ENCODE data around the gene TOMM7.
"Not testable (repeated sequence)": the region's sequence is repeated elsewhere in the genome, so short reads cannot be mapped to it uniquely, and the experiment has no call there.

Gene TOMM7

DNA sequence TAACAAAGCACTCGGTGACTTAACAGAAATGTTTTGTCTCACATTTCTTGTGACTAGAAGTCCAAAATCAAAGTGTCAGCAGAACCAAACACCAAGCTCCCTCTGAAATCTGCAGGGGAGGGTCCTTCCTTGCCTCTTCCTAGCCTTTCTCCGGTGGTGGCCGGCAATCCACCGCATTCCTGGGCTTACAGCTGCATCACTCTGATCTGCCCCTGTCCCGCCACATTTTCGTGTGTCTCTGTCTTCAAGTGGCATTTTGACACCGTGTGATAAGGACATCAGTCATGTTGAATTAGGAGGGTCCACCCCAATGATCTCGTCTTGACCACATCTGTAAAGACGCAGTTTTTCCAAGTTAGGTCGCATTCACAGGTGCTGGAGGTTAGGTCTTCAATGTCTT, 30.5 kb upstream of the TOMM7 start:
- no peak for DNase-seq

DNA sequence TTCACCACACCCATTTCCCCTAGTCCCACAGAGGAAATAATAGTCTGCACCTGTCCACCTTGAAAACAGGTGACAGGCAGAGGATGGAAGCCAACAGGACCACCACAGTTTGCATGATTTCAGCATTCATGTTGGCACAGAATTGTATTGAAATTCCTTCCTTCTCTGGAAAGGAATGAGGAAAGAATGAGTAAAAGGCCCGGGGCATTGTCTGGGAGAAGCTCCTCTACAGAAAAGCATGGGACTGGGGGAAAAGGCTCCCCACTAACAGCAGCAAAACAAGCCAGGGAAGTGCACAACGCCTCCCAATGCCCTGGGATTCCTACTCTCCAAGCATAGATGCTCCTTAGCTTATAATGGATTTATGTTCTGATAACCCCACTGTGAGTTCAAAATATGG, 28.5 kb upstream of the TOMM7 start:
- DNase-seq, result no peak

DNA sequence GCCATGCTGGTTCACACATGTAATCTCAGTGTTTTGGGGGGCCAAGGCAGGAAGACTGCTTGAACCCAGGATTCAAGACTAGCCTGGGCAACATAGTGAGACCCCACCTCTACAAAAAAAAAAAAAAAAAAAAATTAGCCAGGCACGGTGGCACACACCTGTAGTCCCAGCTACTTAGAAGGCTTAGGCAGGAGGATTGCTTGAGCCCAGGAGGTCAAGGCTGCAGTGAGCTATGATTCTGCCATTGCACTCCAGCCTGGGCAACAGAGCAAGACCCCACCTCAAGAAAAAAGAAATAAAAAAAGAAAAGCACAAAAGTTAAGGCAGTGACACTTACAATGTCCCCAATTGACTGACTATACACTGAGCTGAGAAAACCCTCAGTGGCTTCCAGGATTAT, 27.7 kb upstream of the TOMM7 start:
- DNase-seq, result not testable (repeated sequence)

DNA sequence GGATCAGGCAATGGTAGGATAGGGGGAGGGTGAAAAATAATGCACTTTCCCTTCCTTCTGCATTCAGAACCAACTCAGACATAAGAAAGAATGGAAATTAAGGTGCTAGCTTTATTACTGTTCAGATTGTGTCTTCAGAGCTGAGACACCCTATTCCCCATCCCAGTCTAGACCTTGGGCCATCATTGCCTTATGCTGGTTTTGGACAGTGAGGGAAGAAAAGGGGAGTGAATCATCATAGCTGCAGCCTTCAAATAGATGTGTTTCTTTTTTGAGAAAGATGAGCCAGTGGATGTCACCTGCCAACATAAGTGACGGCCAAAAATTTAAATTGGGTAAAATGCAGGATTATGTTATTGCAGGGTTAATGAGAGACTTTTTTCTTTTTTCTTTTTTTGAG, 27.0 kb upstream of the TOMM7 start:
- DNase-seq, result no peak

DNA sequence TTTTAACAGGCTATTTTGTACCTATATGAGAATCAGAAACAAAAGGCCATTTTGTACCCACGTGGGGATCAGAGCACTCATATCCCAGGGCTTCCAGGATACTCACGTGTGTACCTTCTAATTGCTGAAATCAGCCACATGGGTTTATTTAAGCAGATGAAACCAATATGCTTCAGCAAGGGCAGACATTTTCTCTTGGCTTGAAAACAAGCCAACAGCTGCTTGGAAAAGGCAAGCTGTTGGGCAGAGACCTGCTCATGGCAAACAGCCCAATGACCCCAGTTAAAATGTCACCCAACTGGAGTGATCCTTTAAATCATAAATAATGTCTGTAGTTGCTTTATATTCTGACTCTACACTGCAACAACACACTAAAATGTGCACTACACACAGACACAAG, 26.5 kb upstream of the TOMM7 start:
- no peak for DNase-seq

DNA sequence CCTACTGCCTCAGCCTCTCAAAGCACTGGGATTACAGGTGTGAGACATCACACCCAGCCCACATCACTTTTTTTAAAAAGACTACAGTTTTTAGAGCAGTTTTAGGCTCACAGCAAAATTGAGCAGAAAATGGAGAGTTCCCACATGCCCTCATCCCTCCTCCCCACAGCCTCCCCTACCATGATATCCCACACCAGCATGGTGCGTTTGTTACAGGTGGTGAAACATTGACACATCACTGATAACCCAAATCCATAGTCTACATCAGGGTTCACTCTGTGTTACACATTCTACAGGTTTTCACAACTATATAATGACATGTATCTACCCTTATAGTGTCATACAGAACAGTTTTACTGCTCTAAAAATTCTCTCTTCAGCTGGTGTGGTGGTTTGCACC, 24.3 kb upstream of the TOMM7 start:
- no peak for DNase-seq

DNA sequence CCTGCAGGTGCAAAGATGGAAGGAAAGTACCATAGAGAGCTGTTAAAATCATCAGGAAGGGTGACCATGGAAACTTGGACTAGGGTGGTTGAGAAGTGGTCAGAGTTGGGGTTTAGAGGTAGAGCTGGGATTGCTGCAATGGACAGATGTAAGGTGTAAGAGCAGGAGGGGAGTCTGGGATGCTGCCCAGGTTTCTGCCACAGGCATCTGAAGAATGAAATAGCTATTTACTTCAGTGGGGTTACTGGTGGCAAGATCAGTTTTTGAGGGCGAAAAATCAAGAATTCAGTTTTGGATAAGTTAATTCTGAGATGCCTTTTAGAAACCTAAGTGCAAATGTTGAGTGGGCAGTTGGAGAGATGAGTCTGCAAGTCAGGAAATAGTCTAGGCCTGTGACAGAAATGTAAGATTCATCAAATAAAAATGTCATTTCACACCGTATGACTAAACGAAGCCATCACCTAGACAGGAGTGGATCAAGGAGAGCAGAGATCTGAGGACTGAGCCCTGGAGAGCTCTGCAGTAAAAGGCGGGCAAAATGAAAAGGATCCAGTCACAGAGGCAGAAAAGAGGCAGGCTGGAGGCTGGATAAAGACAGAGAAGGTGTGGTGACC, 22.7 kb upstream of the TOMM7 start:
- DNase-seq, result no peak

DNA sequence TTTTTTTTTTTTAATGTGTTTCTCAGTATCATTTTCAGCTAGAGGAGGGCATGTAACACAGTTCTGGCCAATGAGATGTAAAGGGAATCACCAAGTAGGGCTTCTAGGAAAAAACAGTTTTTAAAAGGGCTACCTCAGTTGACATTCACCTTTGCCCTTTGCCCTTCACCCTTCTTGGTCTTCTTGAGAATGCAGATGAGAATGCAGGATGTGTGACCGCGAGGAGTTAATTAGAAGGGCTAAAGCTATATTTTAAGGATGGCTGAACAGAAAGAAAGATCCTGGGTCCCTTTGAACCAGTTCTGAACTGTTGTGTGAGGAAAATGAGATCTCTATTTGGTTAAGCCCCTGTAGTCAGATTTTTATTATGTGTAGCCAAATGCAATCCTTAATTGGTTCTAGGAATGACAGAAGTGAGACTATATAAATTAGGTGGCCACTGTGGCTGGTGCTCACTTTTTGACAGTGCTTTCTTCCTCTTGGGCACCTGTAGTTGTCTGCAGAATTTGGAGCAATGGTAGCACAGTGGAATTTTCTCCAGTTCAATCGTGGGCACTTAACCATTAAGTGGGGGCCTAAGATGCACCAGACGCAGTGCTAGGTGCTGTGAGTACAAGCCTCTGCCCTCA, 21.1 kb upstream of the TOMM7 start:
- no peak for DNase-seq

DNA sequence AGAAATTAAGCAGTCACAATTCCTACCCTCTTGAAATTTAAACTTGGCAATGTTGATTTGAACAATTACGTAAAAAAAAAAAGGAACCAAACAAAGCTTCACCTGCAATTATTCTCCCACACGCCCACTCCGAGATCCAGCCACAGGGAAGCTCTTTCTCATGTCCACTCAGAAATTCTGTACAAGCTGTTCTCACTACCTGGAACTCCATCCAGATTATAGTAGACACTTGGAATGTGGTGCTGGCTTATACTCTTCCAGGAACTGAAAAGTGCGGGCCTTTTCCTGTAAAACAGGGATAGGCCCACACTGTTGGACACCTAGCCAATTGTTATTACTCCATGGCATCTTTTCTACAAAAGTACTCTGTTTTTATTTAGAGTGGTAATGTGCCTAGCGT, 20.3 kb upstream of the TOMM7 start:
- no peak for DNase-seq

DNA sequence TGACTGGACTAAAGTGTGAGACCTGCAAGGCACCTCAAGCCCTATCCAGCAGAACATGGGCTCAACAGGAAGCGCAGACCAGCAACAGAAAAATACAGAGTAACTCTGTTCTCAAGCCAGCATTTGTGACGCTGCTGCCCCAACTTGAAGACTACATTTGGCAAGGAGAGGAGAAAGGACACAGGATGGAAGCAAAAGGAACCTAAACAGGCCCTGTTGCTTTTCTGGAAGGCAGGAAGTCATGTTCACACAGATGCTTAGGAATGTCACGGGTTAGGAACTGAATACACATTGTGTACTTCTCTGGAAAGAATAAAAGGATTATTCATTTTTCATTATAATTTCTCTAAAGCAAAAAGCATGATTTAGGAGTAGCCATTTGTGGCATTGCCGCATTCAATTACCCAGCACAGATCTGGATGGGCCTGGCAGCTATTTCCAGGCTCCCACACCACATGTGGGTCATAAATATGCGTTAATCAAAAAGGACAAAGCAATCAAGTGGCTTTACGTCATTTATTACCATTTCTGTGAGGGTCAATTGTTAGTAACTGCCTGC, 19.8 kb upstream of the TOMM7 start:
- DNase-seq, result no peak

DNA sequence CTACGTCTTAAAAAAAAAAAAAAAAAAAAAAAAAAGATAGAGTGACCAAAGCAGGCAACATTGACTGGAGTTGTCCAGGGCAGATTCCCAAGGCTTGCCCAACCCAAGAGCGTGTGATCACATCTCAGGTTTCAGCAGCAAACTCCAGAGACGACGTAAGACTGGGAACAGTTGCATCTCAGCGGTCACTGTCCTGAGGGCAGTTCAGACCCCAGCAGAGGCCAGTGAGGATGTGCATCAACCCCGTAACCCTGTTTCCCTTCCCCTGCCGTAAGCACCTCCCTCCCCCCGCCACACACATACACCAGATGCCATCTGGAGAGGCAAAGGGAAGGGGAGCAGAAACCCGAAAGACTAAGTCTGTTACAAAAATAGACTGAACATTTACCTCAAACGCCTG, 19.3 kb upstream of the TOMM7 start:
- DNase-seq, result no peak

DNA sequence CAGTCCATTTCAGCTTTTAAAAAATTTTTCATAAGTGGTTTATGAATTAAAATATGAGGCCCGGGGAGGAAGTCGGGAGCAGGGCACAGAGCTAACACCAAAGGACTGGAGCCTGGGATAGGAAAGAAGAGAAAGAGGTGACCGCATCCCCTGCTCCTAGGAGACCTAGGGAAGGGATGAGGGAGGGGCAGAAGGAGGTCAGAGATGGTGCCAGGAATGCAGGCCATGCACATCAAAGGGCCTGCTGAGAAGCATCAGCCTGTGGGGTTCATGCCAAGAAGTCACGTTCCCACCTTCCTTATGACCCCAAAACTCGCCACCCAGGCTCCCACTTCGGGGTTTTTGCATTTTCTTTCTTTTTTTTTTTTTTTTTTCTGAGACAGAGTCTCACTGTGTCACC, 14.7 kb upstream of the TOMM7 start:
- DNase-seq, result no peak

DNA sequence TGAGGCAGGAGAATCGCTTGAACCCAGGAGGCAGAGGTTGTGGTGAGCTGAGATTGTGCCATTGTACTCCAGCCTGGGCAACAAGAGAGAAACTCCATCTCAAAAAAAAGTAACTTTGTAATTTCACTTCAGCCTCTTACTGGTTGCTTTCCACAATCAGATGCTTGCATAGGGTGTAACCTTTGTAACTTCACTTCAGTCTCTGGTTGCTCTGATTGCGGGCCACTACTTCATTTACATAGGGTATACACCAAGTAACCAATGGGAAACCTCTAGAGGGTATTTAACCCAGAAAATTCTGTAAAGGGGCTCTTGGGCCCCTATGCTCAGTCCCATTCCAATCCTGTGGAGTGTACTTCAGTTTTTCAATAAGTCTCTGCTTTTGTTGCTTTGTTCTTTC, 13.9 kb upstream of the TOMM7 start:
- not testable (repeated sequence) for DNase-seq

DNA sequence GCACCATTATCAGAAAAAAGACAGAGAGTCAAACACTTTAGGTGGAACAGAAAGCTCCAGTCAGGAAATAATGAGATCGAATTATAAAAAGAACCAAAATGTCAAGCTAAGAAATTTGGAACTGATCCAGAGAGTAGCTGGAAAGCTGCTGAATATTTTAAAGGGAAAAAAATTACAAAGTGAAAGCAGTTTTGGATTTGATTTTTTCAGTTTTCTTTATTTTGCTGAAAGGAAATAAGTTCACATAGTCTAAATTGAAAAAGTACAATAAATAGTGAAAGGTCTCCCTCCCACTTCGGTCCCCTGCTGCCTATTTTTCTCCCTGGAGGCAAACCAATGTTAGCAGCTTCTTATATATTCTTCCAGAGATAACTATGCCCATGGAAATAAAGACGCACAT, 11.3 kb upstream of the TOMM7 start:
- DNase-seq, result no peak

DNA sequence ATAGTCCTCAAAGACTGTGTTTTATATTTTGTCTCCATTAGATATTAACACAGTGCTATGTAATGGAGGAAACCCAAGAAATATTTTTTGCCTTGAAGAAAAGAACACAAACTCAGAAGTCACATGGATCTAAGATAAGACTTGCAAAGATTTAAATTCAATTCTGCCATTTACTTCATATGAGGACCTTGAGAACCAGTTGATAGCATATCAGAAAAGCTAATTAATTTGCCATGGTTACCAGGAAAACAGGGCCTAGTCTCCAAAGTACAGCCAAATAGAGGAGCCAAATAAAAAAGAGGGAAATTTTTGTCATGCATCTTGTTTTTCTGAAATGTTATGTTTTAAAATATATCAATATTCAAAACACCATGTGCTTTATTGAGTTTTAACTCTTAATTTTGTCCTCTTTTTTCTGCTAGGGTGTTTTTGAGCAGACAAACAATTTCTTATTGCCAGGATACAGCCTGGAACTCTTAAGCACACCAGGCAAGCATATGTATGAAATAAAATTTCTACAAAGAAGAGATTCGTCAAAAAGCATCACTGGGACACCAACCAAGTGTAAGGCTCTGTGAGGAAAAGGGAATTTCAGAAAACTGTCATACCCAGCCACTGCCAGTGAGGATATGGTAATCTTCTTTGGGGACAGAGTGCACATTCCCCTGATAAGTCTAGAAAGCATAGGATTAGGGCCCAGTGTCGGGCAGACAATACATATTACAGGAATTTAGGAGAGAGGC, 10.6 kb upstream of the TOMM7 start:
- no peak for DNase-seq

DNA sequence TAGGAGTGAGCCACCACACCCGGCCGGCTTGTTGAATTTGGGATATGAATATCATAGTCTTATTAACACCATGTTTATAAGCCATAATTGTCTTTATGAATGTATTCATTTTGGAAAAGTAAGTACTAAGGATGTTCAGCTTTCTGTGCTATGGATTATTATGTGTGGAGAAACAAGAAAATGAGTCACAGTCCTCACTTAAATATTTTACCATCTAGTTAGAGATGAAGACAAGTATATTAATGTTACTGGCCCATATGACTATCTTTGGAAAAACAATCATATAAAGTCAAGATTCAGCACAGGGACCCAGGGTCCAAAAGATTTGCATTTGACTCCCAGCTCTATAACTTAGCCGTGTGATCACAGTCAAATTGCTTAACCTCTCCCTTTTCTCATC, 9.8 kb upstream of the TOMM7 start:
- DNase-seq, result no peak

DNA sequence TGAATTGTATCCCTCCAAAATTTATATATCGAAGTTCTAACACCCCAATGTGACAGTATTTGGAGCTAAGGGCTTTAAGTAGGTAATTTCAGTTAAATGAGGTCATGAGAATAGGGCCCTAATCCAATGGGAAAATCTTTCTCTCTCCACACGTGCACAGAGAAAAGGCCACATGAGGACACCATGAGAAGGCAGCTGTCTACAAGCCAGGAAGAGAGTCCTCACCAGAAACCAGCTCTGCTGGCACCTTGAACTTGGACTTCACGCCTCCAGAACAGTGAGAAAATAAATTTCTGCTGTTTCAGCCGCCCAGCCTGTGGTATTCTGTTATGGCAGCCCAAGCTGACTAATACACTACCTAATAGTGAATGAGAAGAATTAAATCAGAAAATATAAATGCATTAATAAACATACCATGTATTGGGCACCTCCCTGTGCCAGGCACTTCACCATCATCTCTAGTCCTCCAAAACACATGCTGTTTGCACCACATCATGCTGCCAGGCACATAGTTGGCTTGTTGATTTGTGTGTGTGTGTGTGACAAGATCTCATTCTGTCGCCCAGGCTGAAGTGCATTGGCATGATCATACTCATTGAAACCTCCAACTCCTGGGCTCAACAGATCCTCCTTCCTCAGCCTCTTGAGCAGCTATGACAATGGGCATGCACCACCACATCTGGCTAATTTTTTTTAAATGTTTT, 9.1 kb upstream of the TOMM7 start:
- no peak for DNase-seq

DNA sequence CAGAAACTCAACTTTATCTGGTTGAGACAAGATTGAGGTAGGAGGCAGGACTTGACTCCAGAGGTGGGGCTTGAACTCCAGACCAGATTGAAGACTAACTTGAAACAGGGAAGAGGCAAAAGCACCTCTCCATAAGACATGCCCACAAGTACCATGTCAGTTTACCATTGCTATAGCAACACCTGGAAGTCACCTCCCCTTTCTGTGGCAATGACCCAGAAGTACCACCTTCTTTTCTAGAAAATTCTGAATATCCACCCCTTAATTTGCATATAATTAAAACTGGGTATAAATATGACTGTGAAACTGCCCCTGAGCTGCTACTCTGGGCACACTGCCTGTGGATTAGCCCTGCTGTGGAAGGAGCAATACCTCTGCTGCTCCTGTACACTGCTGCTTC, 4.9 kb upstream of the TOMM7 start:
- no peak for DNase-seq

DNA sequence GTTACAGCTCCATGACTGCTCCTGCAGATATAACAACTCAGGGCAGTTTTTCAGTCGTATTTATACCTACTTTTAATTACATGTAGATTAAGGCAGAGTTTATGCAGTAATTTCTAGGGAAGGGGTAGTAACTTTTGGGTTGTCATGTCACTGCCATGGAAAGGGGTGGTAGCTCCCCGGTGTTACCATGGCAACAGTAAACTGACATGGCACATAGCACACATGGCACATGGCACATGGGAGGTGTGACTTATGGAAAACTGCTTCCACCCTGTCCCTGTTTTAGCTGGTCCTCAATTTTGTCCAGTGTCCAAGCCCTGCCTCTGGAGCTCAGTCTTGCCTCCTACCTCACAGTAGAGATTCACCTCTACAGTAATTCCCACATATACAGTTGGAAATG, 3.9 kb upstream of the TOMM7 start:
- no peak for DNase-seq

DNA sequence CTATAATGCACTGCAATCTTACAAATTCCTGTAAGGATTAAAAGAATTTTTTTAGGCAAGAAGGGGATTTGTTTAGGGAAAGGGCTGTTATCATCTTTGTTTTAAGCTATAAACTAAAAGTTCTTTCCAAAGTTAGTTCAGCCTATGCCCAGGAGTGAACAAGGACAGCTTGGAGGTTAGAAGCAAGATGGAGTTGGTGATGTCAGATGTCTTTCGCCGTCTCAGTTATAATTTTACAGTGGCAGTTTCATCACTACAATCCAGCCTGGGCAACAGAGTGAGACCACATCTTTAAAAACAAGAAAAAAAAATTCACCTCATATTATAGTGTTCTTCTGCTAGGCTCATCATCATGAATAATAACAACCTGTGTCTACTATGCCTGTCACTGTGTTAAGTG, 2.1 kb upstream of the TOMM7 start:
- no peak for DNase-seq

DNA sequence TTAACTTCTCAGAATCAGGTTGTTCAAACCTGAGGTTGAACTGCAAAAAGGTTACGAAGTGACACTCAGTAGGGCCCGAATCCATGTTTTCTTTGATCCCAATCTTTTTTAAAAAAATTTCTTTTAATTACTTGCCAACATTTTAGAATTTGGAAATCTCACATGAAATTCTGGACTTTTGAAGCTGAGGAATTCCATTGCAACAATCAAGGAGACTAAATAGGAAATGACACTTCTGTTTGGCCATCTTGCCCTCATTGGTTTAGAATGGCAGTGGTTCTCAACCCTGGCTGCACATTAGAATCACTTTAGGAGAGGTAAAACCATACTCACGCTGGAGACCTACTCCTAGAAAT, 471 bp upstream of the TOMM7 start:
- no peak for DNase-seq

DNA sequence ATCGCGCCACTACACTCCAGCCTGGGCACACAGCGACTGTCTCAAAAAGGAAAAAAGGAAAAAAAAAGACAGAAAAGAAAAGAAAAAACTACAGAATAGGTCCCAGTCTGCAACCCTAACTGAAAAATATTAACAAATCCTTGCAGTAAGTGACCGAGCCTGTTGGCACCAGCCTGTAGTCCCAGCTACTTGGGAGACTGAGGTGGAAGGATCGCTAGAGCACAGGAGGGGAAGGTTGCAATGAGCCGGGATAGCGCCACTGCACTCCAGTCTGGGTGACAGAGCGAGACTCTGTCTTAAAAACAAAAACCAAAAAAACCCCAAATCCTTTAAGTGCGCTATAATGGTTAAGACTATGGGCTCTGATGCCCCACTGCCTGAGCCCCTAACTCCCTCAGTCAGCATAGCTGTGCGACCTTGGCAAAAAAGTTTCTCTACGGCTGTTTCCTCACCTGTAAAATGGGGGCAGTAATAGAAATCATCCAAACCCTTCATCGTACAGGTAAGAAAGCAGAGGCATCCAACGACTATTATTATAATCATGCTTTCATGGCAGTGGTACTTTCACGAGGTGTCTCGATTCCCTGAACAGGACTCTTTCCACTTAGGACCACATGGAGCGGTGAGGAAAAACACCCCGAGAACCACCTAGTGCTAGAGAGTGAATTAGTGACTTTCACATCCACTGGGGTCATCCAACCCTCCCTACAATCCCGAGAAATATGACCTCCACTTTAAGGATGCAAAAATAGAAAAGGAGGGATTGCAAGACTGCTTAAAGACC, 755 bp downstream of the TOMM7 start:
- no peak for DNase-seq

DNA sequence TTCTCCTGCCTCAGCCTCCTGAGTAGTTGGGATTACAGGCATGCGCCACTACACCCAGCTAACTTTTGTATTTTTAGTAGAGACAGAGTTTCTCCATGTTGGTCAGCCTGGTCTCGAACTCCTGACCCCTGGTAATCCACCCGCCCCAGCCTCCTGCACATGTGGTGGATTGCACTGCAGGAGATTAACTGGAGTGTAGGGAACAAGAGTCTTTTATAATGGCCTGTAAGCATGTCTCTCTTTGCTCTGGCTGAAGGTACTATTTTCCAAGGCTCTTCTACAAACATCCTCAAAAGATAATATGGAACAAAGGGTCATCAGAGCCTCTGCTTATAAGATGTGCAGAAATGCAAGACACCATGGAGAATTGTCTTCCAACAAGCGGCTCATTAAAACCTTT, 3.2 kb downstream of the TOMM7 start:
- DNase-seq, result no peak
